D721Med (cell line): ENCODE results near the gene ZSCAN5C.

Experiments
- DNase-seq: peaks from one replicate; pipeline ENCODE4 v3.0.0; 2011; ENCODE audit warnings: low spot score; ENCODE audit not compliant: insufficient read length
- FAIRE-seq: peaks from 2 replicates; lab custom pipeline; 2011; peaks lifted over from hg19 to GRCh38; lab: Jason Lieb, UNC
- CTCF ChIP-seq: IDR thresholded peaks from 2 replicates; pipeline ENCODE4 v1.5.1; 2012; ENCODE audit warnings: mild to moderate bottlenecking, control low read depth; ENCODE audit not compliant: insufficient read depth; ENCODE audit errors: missing control alignments

Gene ZSCAN5C

GRCh38 chr19:56201973-56202372 is at the start of gene ZSCAN5C:
TSS of gene ZSCAN5C (plus strand) at chr19:56202273. CDS start at chr19:56205914, 3,641 bp downstream.
- no peak for DNase-seq
- FAIRE-seq: no peak
- no peak for TF ChIP-seq CTCF

- no peak for DNase-seq
- no peak for FAIRE-seq
Observed at GRCh38 chr19:56152644-56153043, 49.4 kb upstream of the ZSCAN5C start.

GRCh38 chr19:56153507-56153906 is 48.6 kb upstream of the ZSCAN5C start:
- no peak for DNase-seq
- no peak for TF ChIP-seq CTCF
- no peak for FAIRE-seq

More at GRCh38 chr19:56152644-56153043, 49.4 kb upstream of the ZSCAN5C start:
- no peak for TF ChIP-seq CTCF

GRCh38 chr19:56155124-56155687 is 46.9 kb upstream of the ZSCAN5C start:
- DNase-seq (peak; percentile 58), FAIRE-seq (no peak)
- TF ChIP-seq CTCF: peak; percentile 22

GRCh38 chr19:56156768-56157167 is 45.3 kb upstream of the ZSCAN5C start:
- FAIRE-seq (no peak), DNase-seq (no peak)
- TF ChIP-seq CTCF: no peak

- DNase-seq (no peak), FAIRE-seq (no peak)
- TF ChIP-seq CTCF: no peak
Observed at GRCh38 chr19:56158170-56158757, 43.8 kb upstream of the ZSCAN5C start.

- TF ChIP-seq CTCF: no peak
- FAIRE-seq (no peak), DNase-seq (no peak)
Observed at GRCh38 chr19:56159009-56159559, 43.0 kb upstream of the ZSCAN5C start.
